Prostate gland (tissue), 2 donors: ENCODE data around the gene RPUSD4. TPM values are rescaled to one million over a fixed set of nuclear protein-coding genes. Genes with fewer than 3 reads are reported as not detected.
A peak's percentile ranks its signal among the peaks of the same experiment; 100 is the strongest.
"Not testable (repeated sequence)": the region's sequence is repeated elsewhere in the genome, so short reads cannot be mapped to it uniquely, and the experiment has no call there.

Experiments used
- DNase-seq: peaks from one replicate; pipeline ENCODE4 v3.0.0-alpha.2; 2019; ENCODE audit warnings: low spot score
- H3K27ac ChIP-seq, 2 donors: fragments of 200-600 bp; sonication (generic); 2 replicates each; pipeline ENCODE4 v1.5.1; 2017 to 2019
- H3K27me3 ChIP-seq: fragments of 200-600 bp; sonication (generic); replicated peaks from 2 replicates; pipeline ENCODE4 v1.5.1; 2019; ENCODE audit not compliant: insufficient read depth
- H3K36me3 ChIP-seq, 2 donors: fragments of 200-600 bp; sonication (generic); 1 replicate in 1 of 2; 2 replicates in 1 of 2; pipeline versions ENCODE4 v1.5.1 to v1.8.1; 2017 to 2019
- H3K4me1 ChIP-seq: fragments of 200-600 bp; sonication (generic); replicated peaks from 2 replicates; pipeline ENCODE4 v1.5.1; 2019
- H3K4me3 ChIP-seq, 2 donors: fragments of 200-600 bp; sonication (generic); 2 replicates each; pipeline ENCODE4 v1.5.1; 2017 to 2019
- H3K9me3 ChIP-seq: fragments of 200-600 bp; sonication (generic); 2 replicates; pipeline ENCODE4 v1.5.1; 2017
- CTCF ChIP-seq, 4 experiments: fragments of 200-600 bp in 2 of 4; fragments of 450-650 bp in 2 of 4; sonication (generic) in 2 of 4; IDR thresholded peaks; 1 replicate in 3 of 4; 2 replicates in 1 of 4; pipeline ENCODE4 v1.5.1; 2016 to 2019; ENCODE audit warnings: antibody characterized with exemption in 4 of 4, mild to moderate bottlenecking in 2 of 4, moderate library complexity in 2 of 4
- POLR2A ChIP-seq: fragments of 450-650 bp; IDR thresholded peaks from one replicate; pipeline ENCODE4 v1.6.1; 2016; ENCODE audit warnings: antibody characterized with exemption, mild to moderate bottlenecking
- POLR2AphosphoS5 ChIP-seq: sonication (generic); formaldehyde crosslinking; IDR thresholded peaks from one replicate; pipeline ENCODE4 v1.6.1; 2017; ENCODE audit warnings: antibody characterized with exemption
- WGBS: methylation state at CpG from one replicate; pipeline ENCODE4 v1.1.5; 2018; 5-methylcytosine and 5-hydroxymethylcytosine counted together
- intact Hi-C: fragments of 100-400 bp; cut with DNase I; formaldehyde crosslinking; loops from one replicate; pipeline ENCODE4 v1.14.2; 2022
- total RNA-seq, 2 donors: library from RNA; depleted of rRNA; stranded (reverse); fragments of >200 nt; gene quantifications; one replicate each; pipeline ENCODE4 v1.1.0, GENCODE V29; 2016

The RPUSD4 gene
- total RNA-seq, result 10 to 100 TPM; 13.0 to 29.7 TPM

GRCh38 chr11:126211236-126212088 is at the start of gene RPUSD4, which contains the start of gene FAM118B:
TSS of gene RPUSD4 (minus strand) at chr11:126211650. CDS start at chr11:126211638, 12 bp downstream.
TSS of gene FAM118B (plus strand) at chr11:126211782. CDS start at chr11:126235002, 23,220 bp downstream.
- H3K4me1 ChIP-seq, result peaks cover 3% of the 10 kb centered on the region
- peak; percentile 98 for DNase-seq
- peak; percentile 98 for TF ChIP-seq POLR2AphosphoS5
- TF ChIP-seq POLR2A, result peak; percentile 84
- TF ChIP-seq CTCF (IDR thresholded peaks at IDR 0.05), result no peak
- H3K36me3 ChIP-seq, result no peaks in the 10 kb centered on the region
- no peaks in the 10 kb centered on the region for H3K27me3 ChIP-seq
- intact Hi-C loops, result loop anchor here (2.0 kb wide), 1 partner anchor 55 kb away; no protein-coding TSS in a partner anchor
- H3K4me3 ChIP-seq, result peak within 1 kb of the TSS; percentile 69 to 72
- no peaks in the 10 kb centered on the region for H3K9me3 ChIP-seq
- under 1% methylated on average over 62 of the region's 62 CpGs for WGBS
- peak within 1 kb of the TSS; percentile 51 to 60 for H3K27ac ChIP-seq

- no peaks in the 10 kb centered on the region for H3K27me3 ChIP-seq
- no peaks in the 10 kb centered on the region for H3K9me3 ChIP-seq
- DNase-seq, result no peak
- WGBS, result 90% methylated on average over 2 of the region's 2 CpGs
- H3K27ac ChIP-seq, result no peak overlapping the region
- H3K4me1 ChIP-seq, result no peaks in the 10 kb centered on the region
- H3K4me3 ChIP-seq, result no peak overlapping the region
- TF ChIP-seq POLR2AphosphoS5, result no peak
- TF ChIP-seq POLR2A, result no peak
- TF ChIP-seq CTCF (IDR thresholded peaks at IDR 0.05), result no peak
- H3K36me3 ChIP-seq, result no peaks in the 10 kb centered on the region
- intact Hi-C loops, result no loop called here
These were observed 46.3 kb upstream of the RPUSD4 start for GRCh38 chr11:126257764-126258163.

GRCh38 chr11:126257144-126257543 is 45.7 kb upstream of the RPUSD4 start:
- WGBS, result 96% methylated on average over 2 of the region's 2 CpGs
- H3K9me3 ChIP-seq, result no peaks in the 10 kb centered on the region
- intact Hi-C loops, result no loop called here
- H3K27me3 ChIP-seq, result no peaks in the 10 kb centered on the region
- no peaks in the 10 kb centered on the region for H3K4me1 ChIP-seq
- no peak for TF ChIP-seq POLR2A
- no peak for TF ChIP-seq POLR2AphosphoS5
- TF ChIP-seq CTCF (IDR thresholded peaks at IDR 0.05), result no peak
- no peak for DNase-seq
- H3K27ac ChIP-seq, result no peak overlapping the region
- H3K4me3 ChIP-seq, result no peak overlapping the region
- H3K36me3 ChIP-seq, result no peaks in the 10 kb centered on the region

- no peak overlapping the region for H3K27ac ChIP-seq
- intact Hi-C loops, result no loop called here
- WGBS, result 94% methylated on average over 4 of the region's 4 CpGs
- no peak overlapping the region for H3K4me3 ChIP-seq
- TF ChIP-seq CTCF (IDR thresholded peaks at IDR 0.05) (no peak), POLR2AphosphoS5 (no peak)
- no peak for DNase-seq
- H3K36me3 ChIP-seq, result no peaks in the 10 kb centered on the region
- no peaks in the 10 kb centered on the region for H3K9me3 ChIP-seq
- H3K4me1 ChIP-seq, result no peaks in the 10 kb centered on the region
- H3K27me3 ChIP-seq, result no peaks in the 10 kb centered on the region
These were observed 44.8 kb upstream of the RPUSD4 start for GRCh38 chr11:126256216-126256615.

- 95% methylated on average over 5 of the region's 5 CpGs for WGBS
- H3K27ac ChIP-seq, intact Hi-C loops, H3K9me3 ChIP-seq, H3K4me1 ChIP-seq, H3K36me3 ChIP-seq, H3K4me3 ChIP-seq, H3K27me3 ChIP-seq, DNase-seq: not testable (repeated sequence)
These were observed 44.1 kb upstream of the RPUSD4 start for GRCh38 chr11:126255507-126255906.
